ENCODE data around the gene RPTOR. TPM values are rescaled to one million over a fixed set of nuclear protein-coding genes. Genes with fewer than 3 reads are reported as not detected.

The RPTOR gene
- total and polyA plus RNA-seq, 2 donors (not counting 3 experiments of a cell fraction or from before 2014, with no cell fraction given): 10.7 to 41.8 TPM

GRCh38 chr17:80503921-80504320, 40.7 kb upstream of the RPTOR start:
- no peak overlapping the region for H3K9ac ChIP-seq (replicated peaks; ENCODE audit: extremely low read depth, insufficient read depth, low read length)
- ChIA-PET CTCF (no interaction called here), POLR2A (no interaction called here)
- FAIRE-seq (no peak), DNase-seq (ENCODE audit: low read depth, low spot score) (no peak)
- no peak overlapping the region for H3K27ac ChIP-seq (ENCODE audit: insufficient read depth, low read depth, low read length)
- H3K36me3 ChIP-seq (ENCODE audit: control insufficient read depth in 2 of 2, extremely low read depth in 1 of 2, insufficient read depth in 2 of 2, low read length in 2 of 2): no peaks in the 10 kb centered on the region
- H4K20me1 ChIP-seq (replicated peaks; ENCODE audit: control insufficient read depth, extremely low read depth, insufficient read depth, low read length): no peaks in the 10 kb centered on the region
- dilution Hi-C loops (cut with MboI; ENCODE audit: extremely low pct_ligation_motif_present, low sequenced_read_pairs) (no loop called here), intact Hi-C loops (cut with micrococcal nuclease) (no loop called here)
- no peak overlapping the region for H3K4me2 ChIP-seq (ENCODE audit: insufficient read depth, low read length)
- H3K27me3 ChIP-seq (ENCODE audit: control insufficient read depth in 2 of 2, insufficient read depth in 2 of 2, low read length in 2 of 2): peaks cover 3 to 9% of the 10 kb centered on the region in 2 experiments
- TF ChIP-seq POLR2A (IDR thresholded peaks at IDR 0.05; ENCODE audit: low read depth, low read length): no peak
- no peak for TF ChIP-seq EZH2 (IDR thresholded peaks at IDR 0.05; ENCODE audit: borderline replicate concordance, low read depth, low read length, severe bottlenecking)
- TF ChIP-seq CTCF (IDR thresholded peaks at IDR 0.05; ENCODE audit: extremely low read depth in 1 of 2, insufficient read depth in 1 of 2, low read depth in 1 of 2, low read length in 2 of 2): no peak
- TF ChIP-seq FOS (IDR thresholded peaks at IDR 0.05; ENCODE audit: borderline replicate concordance, insufficient read depth, low read length): no peak
- no peak for TF ChIP-seq MYC (IDR thresholded peaks at IDR 0.05; ENCODE audit: low read depth, low read length)
- TF ChIP-seq POLR2AphosphoS5 (IDR thresholded peaks at IDR 0.05; ENCODE audit: insufficient read depth, low read depth, low read length): no peak
- TF ChIP-seq JUN (IDR thresholded peaks at IDR 0.05; ENCODE audit: borderline replicate concordance, insufficient read depth, insufficient read length, low read depth): no peak
- no peak for TF ChIP-seq GATA2 (IDR thresholded peaks at IDR 0.05; ENCODE audit: insufficient read depth, insufficient read length, low read depth, low read length)
- TF ChIP-seq MAX (IDR thresholded peaks at IDR 0.05; ENCODE audit: insufficient read depth, insufficient read length): no peak
- H3K9me1 ChIP-seq (replicated peaks; ENCODE audit: control insufficient read depth, extremely low read depth, insufficient read depth, low read length): no peaks in the 10 kb centered on the region
- H3K4me3 ChIP-seq (replicated peaks in 1 of 3; ENCODE audit: insufficient read depth in 1 of 3, low read depth in 1 of 3, low read length in 3 of 3): no peak overlapping the region
- BruUV-seq (replicated peaks): no TSS peak
- no peaks in the 10 kb centered on the region for H3K79me2 ChIP-seq (ENCODE audit: control insufficient read depth, insufficient read depth, low read length)
- H3K9me3 ChIP-seq (replicated peaks; ENCODE audit: control insufficient read depth, insufficient read depth, low read length): no peaks in the 10 kb centered on the region
- no peak overlapping the region for H2AFZ ChIP-seq (ENCODE audit: low read depth, low read length)
- no peaks in the 10 kb centered on the region for H3K4me1 ChIP-seq (ENCODE audit: control insufficient read depth, extremely low read depth, insufficient read depth, low read length)

Data from endothelial cell of umbilical vein (primary cell).